DMS153 treated with DMSO at 0.1 percent for 48 hours (cell line): ENCODE results near the gene CLIP2.
"Not testable (repeated sequence)": the region's sequence is repeated elsewhere in the genome, so short reads cannot be mapped to it uniquely, and the experiment has no call there.

Experiments used
- DNase-seq: peaks from one replicate; lab custom pipeline; 2025; ENCODE audit not compliant: unreplicated experiment; lab: John Stamatoyannopoulos, UW

The CLIP2 gene

GRCh38 chr7:74289018-74289658, at the start of gene CLIP2:
Gene CLIP2, plus strand, starts transcription at chr7:74289407. Its CDS starts 28,140 bp downstream, at chr7:74317547.
- peak; percentile 35 for DNase-seq

- no peak for DNase-seq
These were observed 48.7 kb upstream of the CLIP2 start for GRCh38 chr7:74240482-74240881.

GRCh38 chr7:74242122-74242443, 47.1 kb upstream of the CLIP2 start:
- no peak for DNase-seq

GRCh38 chr7:74246497-74246896, 42.7 kb upstream of the CLIP2 start:
- no peak for DNase-seq

- DNase-seq = no peak
These were observed 41.1 kb upstream of the CLIP2 start for GRCh38 chr7:74248156-74248555.

GRCh38 chr7:74249058-74249457, 40.1 kb upstream of the CLIP2 start:
- not testable (repeated sequence) for DNase-seq

GRCh38 chr7:74252893-74253292, 36.3 kb upstream of the CLIP2 start:
- DNase-seq = no peak

GRCh38 chr7:74253331-74253730, 35.9 kb upstream of the CLIP2 start:
- no peak for DNase-seq

- DNase-seq = no peak
These were observed 35.4 kb upstream of the CLIP2 start for GRCh38 chr7:74253835-74254128.

- DNase-seq = peak; percentile 90
These were observed 34.9 kb upstream of the CLIP2 start, which contains the start of gene RFC2 for GRCh38 chr7:74254129-74254857. Gene RFC2, minus strand, starts transcription at chr7:74254399. Its CDS starts 16 bp downstream, at chr7:74254383.

- no peak for DNase-seq
These were observed 34.3 kb upstream of the CLIP2 start for GRCh38 chr7:74254858-74255379.

- DNase-seq = not testable (repeated sequence)
These were observed 33.7 kb upstream of the CLIP2 start for GRCh38 chr7:74255461-74255860.

GRCh38 chr7:74256491-74257408, 32.5 kb upstream of the CLIP2 start:
- DNase-seq = no peak

- DNase-seq = no peak
These were observed 30.6 kb upstream of the CLIP2 start for GRCh38 chr7:74258639-74259038.

- DNase-seq = no peak
These were observed 26.4 kb upstream of the CLIP2 start for GRCh38 chr7:74262639-74263398.

GRCh38 chr7:74263399-74264120, 25.6 kb upstream of the CLIP2 start:
- DNase-seq = no peak

- no peak for DNase-seq
These were observed 22.8 kb upstream of the CLIP2 start for GRCh38 chr7:74266191-74266963.

GRCh38 chr7:74267756-74268565, 21.2 kb upstream of the CLIP2 start:
- no peak for DNase-seq
